NCI-H2227 treated with DMSO at 0.1 percent for 48 hours (cell line): ENCODE results near the gene TTC28.
"Not testable (repeated sequence)": the region's sequence is repeated elsewhere in the genome, so short reads cannot be mapped to it uniquely, and the experiment has no call there.

Experiments used
- DNase-seq: peaks from one replicate; lab custom pipeline; 2025; lab: John Stamatoyannopoulos, UW

Gene TTC28

GRCh38 chr22:28601915-28602314 is 77.7 kb downstream of the TTC28 start:
- no peak for DNase-seq

GRCh38 chr22:28600546-28601143 is 79.0 kb downstream of the TTC28 start:
- DNase-seq: peak; percentile 62

GRCh38 chr22:28599693-28600092 is 79.9 kb downstream of the TTC28 start:
- DNase-seq: no peak

- DNase-seq: no peak
These were observed 82.0 kb downstream of the TTC28 start for GRCh38 chr22:28597665-28598064.

- DNase-seq: peak; percentile 47
These were observed 84.7 kb downstream of the TTC28 start for GRCh38 chr22:28594797-28595462.

- no peak for DNase-seq
These were observed 85.4 kb downstream of the TTC28 start for GRCh38 chr22:28594076-28594796.

- no peak for DNase-seq
These were observed 86.3 kb downstream of the TTC28 start for GRCh38 chr22:28593299-28593698.

GRCh38 chr22:28589102-28589750 is 90.4 kb downstream of the TTC28 start:
- DNase-seq: no peak

- no peak for DNase-seq
These were observed 94.3 kb downstream of the TTC28 start for GRCh38 chr22:28585324-28585723.

- no peak for DNase-seq
These were observed 96.8 kb downstream of the TTC28 start for GRCh38 chr22:28582806-28583205.

- DNase-seq: no peak
These were observed 98.6 kb downstream of the TTC28 start for GRCh38 chr22:28581016-28581415.

GRCh38 chr22:28576162-28576561 is 103.5 kb downstream of the TTC28 start:
- DNase-seq: no peak

- DNase-seq: no peak
These were observed 105.4 kb downstream of the TTC28 start for GRCh38 chr22:28574159-28574788.

- no peak for DNase-seq
These were observed 108.8 kb downstream of the TTC28 start for GRCh38 chr22:28570696-28571373.

- DNase-seq: not testable (repeated sequence)
These were observed 110.7 kb downstream of the TTC28 start for GRCh38 chr22:28568974-28569373.

GRCh38 chr22:28568099-28568498 is 111.5 kb downstream of the TTC28 start:
- no peak for DNase-seq

GRCh38 chr22:28566920-28567499 is 112.6 kb downstream of the TTC28 start:
- not testable (repeated sequence) for DNase-seq

- DNase-seq: no peak
These were observed 116.0 kb downstream of the TTC28 start for GRCh38 chr22:28563636-28564035.

- DNase-seq: no peak
These were observed 117.3 kb downstream of the TTC28 start for GRCh38 chr22:28562324-28562723.

- not testable (repeated sequence) for DNase-seq
These were observed 118.9 kb downstream of the TTC28 start for GRCh38 chr22:28560743-28561101.

GRCh38 chr22:28560046-28560742 is 119.4 kb downstream of the TTC28 start:
- no peak for DNase-seq
